ENCODE data around the gene OR6J1.
A peak's percentile ranks its signal among the peaks of the same experiment; 100 is the strongest.
"Not testable (repeated sequence)": the region's sequence is repeated elsewhere in the genome, so short reads cannot be mapped to it uniquely, and the experiment has no call there.

OR6J1 gene

GRCh38 chr14:22606380-22606779 is 37.8 kb downstream of the OR6J1 start:
- DNase-seq (ENCODE audit: low read depth, low spot score) = no peak

GRCh38 chr14:22602862-22603261 is 41.3 kb downstream of the OR6J1 start:
- DNase-seq (ENCODE audit: low read depth, low spot score) = no peak

GRCh38 chr14:22601996-22602395 is 42.2 kb downstream of the OR6J1 start:
- DNase-seq (ENCODE audit: low read depth, low spot score) = no peak

GRCh38 chr14:22601456-22601855 is 42.7 kb downstream of the OR6J1 start:
- no peak for DNase-seq (ENCODE audit: low read depth, low spot score)

GRCh38 chr14:22600027-22600426 is 44.1 kb downstream of the OR6J1 start:
- DNase-seq (ENCODE audit: low read depth, low spot score) = no peak

GRCh38 chr14:22599349-22599748 is 44.8 kb downstream of the OR6J1 start:
- DNase-seq (ENCODE audit: low read depth, low spot score) = no peak

- DNase-seq (ENCODE audit: low read depth, low spot score) = peak; percentile 52
Observed at GRCh38 chr14:22598896-22599244, 45.3 kb downstream of the OR6J1 start.

GRCh38 chr14:22598099-22598895 is 45.9 kb downstream of the OR6J1 start, which contains the start of gene ABHD4:
TSS of gene ABHD4 (plus strand) at chr14:22598300. CDS start at chr14:22598307, 7 bp downstream.
- peak; percentile 75 for DNase-seq (ENCODE audit: low read depth, low spot score)

- DNase-seq (ENCODE audit: low read depth, low spot score) = no peak
Observed at GRCh38 chr14:22597771-22598098, 46.4 kb downstream of the OR6J1 start.

- DNase-seq (ENCODE audit: low read depth, low spot score) = peak; percentile 8
Observed at GRCh38 chr14:22597265-22597664, 46.9 kb downstream of the OR6J1 start.

- no peak for DNase-seq (ENCODE audit: low read depth, low spot score)
Observed at GRCh38 chr14:22596354-22596879, 47.7 kb downstream of the OR6J1 start.

- DNase-seq (ENCODE audit: low read depth, low spot score) = no peak
Observed at GRCh38 chr14:22594156-22594716, 49.9 kb downstream of the OR6J1 start.

GRCh38 chr14:22593601-22594000 is 50.6 kb downstream of the OR6J1 start:
- DNase-seq (ENCODE audit: low read depth, low spot score) = no peak

GRCh38 chr14:22593189-22593588 is 51.0 kb downstream of the OR6J1 start:
- no peak for DNase-seq (ENCODE audit: low read depth, low spot score)

GRCh38 chr14:22589096-22589839 is 54.9 kb downstream of the OR6J1 start, which contains the start of gene DAD1:
TSS of gene DAD1 (minus strand) at chr14:22589224. CDS start at chr14:22589157, 67 bp downstream.
- peak; percentile 99 for DNase-seq (ENCODE audit: low read depth, low spot score)

- DNase-seq (ENCODE audit: low read depth, low spot score) = no peak
Observed at GRCh38 chr14:22588526-22589095, 55.5 kb downstream of the OR6J1 start.

- DNase-seq (ENCODE audit: low read depth, low spot score) = not testable (repeated sequence)
Observed at GRCh38 chr14:22587677-22588422, 56.3 kb downstream of the OR6J1 start.

GRCh38 chr14:22587247-22587646 is 56.9 kb downstream of the OR6J1 start:
- no peak for DNase-seq (ENCODE audit: low read depth, low spot score)

GRCh38 chr14:22583994-22584393 is 60.2 kb downstream of the OR6J1 start:
- no peak for DNase-seq (ENCODE audit: low read depth, low spot score)
